Calu3 (cell line): ENCODE measurements around the gene DLX2. TPM values are rescaled to one million over a fixed set of nuclear protein-coding genes. Genes with fewer than 3 reads are reported as not detected.

Source experiments
- BruUV-seq: library from RNA; stranded (reverse); fragments of 400-500 nt; replicated peaks from 2 replicates; lab custom pipeline; 2021; lab: Mats Ljungman, UMichigan
- CTCF ChIA-PET: fragments of 300-600 bp; sonication (Branson Sonifier 250); formaldehyde crosslinking; loops from one replicate; lab custom pipeline; 2022; ENCODE audit warnings: antibody characterized with exemption; lab: Charles Lee
- DNase-seq: peaks from one replicate; pipeline ENCODE4 v3.0.0; 2022
- H3K27ac Mint-ChIP-seq: one replicate; pipeline ENCODE4 v1.8.0; 2022; ENCODE audit warnings: mixed read lengths; ENCODE audit not compliant: unreplicated experiment
- H3K27me3 Mint-ChIP-seq: one replicate; pipeline ENCODE4 v1.8.0; 2022; ENCODE audit warnings: mixed read lengths; ENCODE audit not compliant: unreplicated experiment
- H3K36me3 Mint-ChIP-seq: one replicate; pipeline ENCODE4 v1.8.0; 2022; ENCODE audit warnings: mild to moderate bottlenecking, moderate library complexity, mixed read lengths; ENCODE audit not compliant: insufficient read depth, unreplicated experiment
- H3K4me1 Mint-ChIP-seq: one replicate; pipeline ENCODE4 v1.8.0; 2022; ENCODE audit warnings: mild to moderate bottlenecking, low read depth, mixed read lengths; ENCODE audit not compliant: unreplicated experiment
- H3K4me3 Mint-ChIP-seq: one replicate; pipeline ENCODE4 v1.8.0; 2022; ENCODE audit warnings: mild to moderate bottlenecking, low read depth, moderate library complexity, mixed read lengths; ENCODE audit not compliant: unreplicated experiment
- H3K9me3 Mint-ChIP-seq: one replicate; pipeline ENCODE4 v1.8.0; 2022; ENCODE audit warnings: low read depth, mixed read lengths; ENCODE audit not compliant: unreplicated experiment
- CTCF ChIP-seq: fragments of 200-600 bp; IDR thresholded peaks from one replicate; pipeline ENCODE4 v1.8.0; 2022; ENCODE audit warnings: antibody characterized with exemption; ENCODE audit not compliant: unreplicated experiment
- intact Hi-C: fragments of 100-400 bp; cut with micrococcal nuclease; formaldehyde crosslinking; loops from one replicate; pipeline ENCODE4 v1.10.0; 2022; ENCODE audit not compliant: unreplicated experiment
- total RNA-seq: library from RNA; stranded (reverse); gene quantifications from 2 replicates; pipeline ENCODE4 v1.2.3, GENCODE V29; 2022

Gene DLX2
- total RNA-seq, 1 experiment from 2014 or later: not detected

- no peaks in the 10 kb centered on the region for H3K9me3 Mint-ChIP-seq
- TF ChIP-seq CTCF: no peak
- no peak overlapping the region for H3K27ac Mint-ChIP-seq
- CTCF ChIA-PET: no interaction called here
- no peaks in the 10 kb centered on the region for H3K27me3 Mint-ChIP-seq
- H3K4me3 Mint-ChIP-seq: no peak overlapping the region
- H3K4me1 Mint-ChIP-seq: no peaks in the 10 kb centered on the region
- intact Hi-C loops: no loop called here
- no peak for DNase-seq
- no TSS peak for BruUV-seq
- H3K36me3 Mint-ChIP-seq: no peaks in the 10 kb centered on the region
Observed at GRCh38 chr2:172131713-172132555, 29.2 kb upstream of the DLX2 start.

GRCh38 chr2:172129404-172129803 lies 26.7 kb upstream of the DLX2 start:
- H3K36me3 Mint-ChIP-seq: no peaks in the 10 kb centered on the region
- CTCF ChIA-PET: no interaction called here
- no peak overlapping the region for H3K4me3 Mint-ChIP-seq
- no peaks in the 10 kb centered on the region for H3K4me1 Mint-ChIP-seq
- no peaks in the 10 kb centered on the region for H3K27me3 Mint-ChIP-seq
- intact Hi-C loops: loop anchor here (5.0 to 10.0 kb wide), 2 partner anchors 317 to 535 kb away; no protein-coding TSS in a partner anchor
- H3K9me3 Mint-ChIP-seq: no peaks in the 10 kb centered on the region
- BruUV-seq: no TSS peak
- no peak overlapping the region for H3K27ac Mint-ChIP-seq
- TF ChIP-seq CTCF: no peak
- no peak for DNase-seq

- BruUV-seq: no TSS peak
- H3K36me3 Mint-ChIP-seq: no peaks in the 10 kb centered on the region
Observed at GRCh38 chr2:172128484-172128883, 25.8 kb upstream of the DLX2 start.

GRCh38 chr2:172120118-172120517 lies 17.4 kb upstream of the DLX2 start:
- CTCF ChIA-PET: interaction anchor here (0.7 kb wide), 1 partner anchor 260 kb away, joined by 3 read pairs; no protein-coding TSS in a partner anchor
- no peaks in the 10 kb centered on the region for H3K9me3 Mint-ChIP-seq
- intact Hi-C loops: loop anchor here (10.0 kb wide), 1 partner anchor 525 kb away; no protein-coding TSS in a partner anchor
- no peak overlapping the region for H3K4me3 Mint-ChIP-seq
- H3K36me3 Mint-ChIP-seq: no peaks in the 10 kb centered on the region
- BruUV-seq: no TSS peak
- no peaks in the 10 kb centered on the region for H3K27me3 Mint-ChIP-seq
- no peak for TF ChIP-seq CTCF
- H3K27ac Mint-ChIP-seq: no peak overlapping the region
- DNase-seq: no peak
- H3K4me1 Mint-ChIP-seq: peaks cover 22% of the 10 kb centered on the region

More at GRCh38 chr2:172128484-172128883, 25.8 kb upstream of the DLX2 start:
- Mint-ChIP-seq H3K4me3 (no peak overlapping the region), H3K27me3 (no peaks in the 10 kb centered on the region), H3K27ac (no peak overlapping the region), H3K9me3 (no peaks in the 10 kb centered on the region), H3K4me1 (no peaks in the 10 kb centered on the region)
- no peak for DNase-seq
- intact Hi-C loops: loop anchor here (5.0 to 10.0 kb wide), 2 partner anchors 316 to 534 kb away; no protein-coding TSS in a partner anchor
- CTCF ChIA-PET: interaction anchor here (0.7 kb wide), 1 partner anchor 392 kb away, joined by 13 read pairs; no protein-coding TSS in a partner anchor
- TF ChIP-seq CTCF: no peak
